ENCODE measurements around the gene NOTO.
"Not testable (repeated sequence)": the region's sequence is repeated elsewhere in the genome, so short reads cannot be mapped to it uniquely, and the experiment has no call there.

Gene NOTO

GRCh38 chr2:73200281-73200680, 2.1 kb upstream of the NOTO start:
- not testable (repeated sequence) for DNase-seq

DNA sequence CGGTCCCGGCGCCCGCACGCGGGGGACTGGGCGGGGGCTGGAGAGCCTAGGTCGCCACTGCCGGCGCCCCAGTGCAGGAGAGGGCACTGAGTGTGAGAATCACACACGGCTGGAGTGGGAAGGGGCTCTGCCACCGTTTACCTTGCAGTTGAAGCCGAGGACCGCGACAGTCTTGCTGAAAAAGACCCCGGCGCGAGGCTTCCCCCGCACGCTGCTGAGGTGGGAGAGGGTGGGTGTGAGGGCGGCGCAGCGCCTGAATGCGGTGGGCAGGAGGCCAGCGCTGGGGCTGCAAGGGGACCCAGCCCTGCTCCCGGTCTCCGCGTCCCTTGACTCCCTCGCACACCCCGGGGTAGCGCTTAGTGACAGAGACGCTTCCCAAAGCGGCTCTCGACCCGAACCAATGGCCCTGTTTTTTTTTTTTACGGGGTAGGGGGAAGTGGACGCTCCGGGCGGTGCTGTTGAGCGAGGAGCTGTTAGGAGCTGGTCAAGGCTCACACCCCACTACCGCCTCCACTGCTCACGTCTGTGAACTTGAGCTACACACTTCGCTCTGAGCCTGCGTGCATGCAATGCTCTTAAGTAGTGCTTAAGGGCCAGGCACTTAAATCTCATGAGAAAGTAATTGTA, 794 bp downstream of the NOTO start:
- peak in 2 of 4 experiments; percentile 23 to 24 for DNase-seq

- no peak for DNase-seq
Measured at GRCh38 chr2:73205611-73206010, 3.2 kb downstream of the NOTO start.

GRCh38 chr2:73208258-73208657, 5.9 kb downstream of the NOTO start:
- no peak for DNase-seq

GRCh38 chr2:73210019-73210418, 7.6 kb downstream of the NOTO start:
- no peak for DNase-seq

- no peak for DNase-seq
Measured at GRCh38 chr2:73210696-73211095, 8.3 kb downstream of the NOTO start.

DNA sequence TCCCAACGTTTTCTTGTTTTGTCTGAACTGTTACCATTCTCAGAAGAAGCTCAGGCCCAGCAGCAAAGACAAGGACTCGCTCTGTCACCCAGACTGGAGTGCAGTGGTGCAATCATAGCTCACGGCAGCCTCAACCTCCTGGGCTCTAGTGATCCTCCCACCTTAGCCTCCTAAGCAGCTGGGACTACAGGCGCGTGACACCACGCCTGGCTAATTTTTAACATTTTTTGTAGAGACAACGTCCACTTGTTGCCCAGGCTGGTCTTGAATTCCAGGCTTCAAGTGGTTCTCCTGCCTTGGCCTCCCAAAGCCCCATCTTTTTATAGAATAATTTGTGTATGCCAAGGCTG, 9.7 kb downstream of the NOTO start:
- DNase-seq, result no peak

DNA sequence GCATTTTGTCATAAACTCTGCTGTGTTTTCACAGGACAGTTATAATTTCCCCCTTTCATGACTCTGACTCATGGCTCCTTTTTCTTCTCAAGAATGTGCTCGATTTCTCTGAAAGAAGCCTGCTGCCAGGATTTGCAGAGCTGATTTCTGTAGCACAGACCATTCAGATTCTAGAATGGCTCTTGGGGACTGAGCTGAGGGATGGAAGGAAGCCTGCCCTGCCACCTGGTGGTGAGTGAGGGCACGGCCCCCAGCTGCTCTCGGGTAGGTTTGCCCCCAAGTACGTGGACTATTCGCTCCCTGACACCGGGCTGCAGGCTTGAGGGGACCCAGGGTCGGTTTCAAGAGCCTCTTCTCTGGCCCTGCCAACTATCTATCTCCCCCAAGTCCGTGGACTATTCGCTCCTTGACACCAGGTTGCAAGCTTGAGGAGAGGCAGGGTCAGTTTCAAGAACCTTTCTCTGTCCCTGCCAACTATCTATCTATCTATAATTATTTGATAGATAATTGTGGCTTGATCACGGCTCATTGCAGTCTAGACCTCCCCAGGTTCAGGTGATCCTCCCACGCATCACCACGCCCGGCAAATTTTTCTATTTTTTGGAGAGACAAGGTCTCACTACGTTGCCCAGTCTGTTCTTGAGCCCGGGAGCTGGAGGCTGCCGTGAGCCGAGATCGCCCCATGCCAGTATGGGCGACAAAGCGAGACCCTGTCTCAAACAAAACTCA, 10.2 kb downstream of the NOTO start:
- DNase-seq, result peak; percentile 67 to 83 (median 73)

DNA sequence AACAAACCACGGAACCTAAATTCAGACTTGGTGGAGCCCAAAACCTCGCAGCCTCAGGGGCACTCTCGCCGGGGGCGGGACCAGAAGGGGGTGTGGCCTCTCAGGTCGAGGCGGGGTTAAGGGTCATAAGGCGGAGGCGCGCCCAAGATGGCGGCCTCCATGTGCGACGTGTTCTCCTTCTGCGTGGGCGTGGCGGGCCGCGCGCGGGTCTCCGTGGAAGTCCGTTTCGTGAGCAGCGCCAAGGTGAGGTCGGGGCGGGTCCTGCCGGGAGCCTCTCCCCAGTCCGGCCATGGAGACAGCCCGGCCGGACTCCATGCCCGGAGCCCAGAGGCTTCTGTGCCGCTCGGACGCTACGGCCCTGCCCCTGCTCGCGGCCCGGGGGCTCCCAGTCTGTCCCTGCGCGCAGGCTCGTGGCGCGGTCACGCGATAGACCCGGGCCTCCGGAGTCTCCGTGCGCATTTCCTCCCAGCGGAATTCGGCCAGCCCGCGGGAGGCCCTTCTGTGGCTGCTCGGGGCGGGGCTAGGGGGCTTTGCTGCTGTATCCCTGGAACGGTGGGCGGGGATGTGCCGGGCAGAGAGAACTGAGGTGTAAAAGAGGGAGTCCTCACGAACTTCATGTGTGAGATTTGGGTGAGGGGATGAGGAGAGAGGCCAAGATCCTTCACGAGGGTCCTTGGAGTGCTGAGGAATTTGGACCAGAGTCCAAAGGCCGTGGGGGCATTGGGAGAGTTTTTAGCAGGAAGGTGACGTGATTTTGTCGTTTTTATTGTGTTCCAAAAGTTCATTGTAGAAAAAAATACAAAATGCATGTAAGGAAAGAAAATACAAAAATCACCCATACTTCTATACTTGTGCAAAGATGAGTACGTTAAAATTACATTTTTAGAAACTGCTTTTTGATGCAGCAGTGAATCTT, 12.0 kb downstream of the NOTO start, which contains the start of gene SMYD5:
Gene SMYD5 (plus strand): TSS at position 126 of the 916 bp plus-strand sequence. CDS start 22 bp downstream, at position 148.
- DNase-seq, result peak; percentile 93 to 96 (median 94)

DNA sequence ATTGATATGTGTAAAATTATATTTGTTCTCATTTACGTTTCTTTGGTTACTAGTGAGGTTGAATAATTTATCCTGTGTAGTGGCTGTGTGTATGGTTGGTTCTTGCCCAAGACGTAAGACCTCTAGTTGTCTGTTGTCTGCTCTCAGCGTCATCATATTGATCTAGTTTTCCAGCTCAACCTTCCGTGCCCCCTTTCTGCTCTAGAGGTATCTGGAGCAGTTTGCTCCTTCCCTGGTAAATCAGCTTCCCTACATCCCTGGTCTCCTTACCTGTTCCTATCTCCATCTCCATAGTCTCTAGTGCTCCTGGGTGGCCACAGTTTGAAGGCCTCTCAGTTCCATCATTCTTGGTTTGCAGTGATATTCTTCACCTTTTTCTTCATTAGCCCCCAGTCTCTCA, 12.9 kb downstream of the NOTO start:
- DNase-seq, result no peak

DNA sequence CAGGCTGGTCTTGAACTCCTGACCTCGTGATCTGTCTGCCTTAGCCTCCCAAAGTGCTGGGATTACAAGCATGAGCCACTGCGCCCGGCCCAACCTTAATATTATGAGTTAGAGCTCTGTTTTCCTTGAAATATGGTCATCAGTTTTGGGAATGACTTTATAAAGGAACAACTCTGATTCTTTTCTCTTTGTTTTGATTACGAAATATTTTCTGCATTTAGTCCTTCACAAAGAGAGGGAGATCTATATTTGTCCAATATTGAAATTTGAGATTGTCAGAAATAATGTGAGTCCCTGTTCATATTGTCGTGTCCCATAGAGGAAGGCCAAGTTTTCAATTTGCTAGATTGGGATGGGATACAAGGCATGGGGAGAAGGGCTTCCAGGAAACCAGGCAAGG, 14.8 kb downstream of the NOTO start:
- DNase-seq, result no peak

GRCh38 chr2:73217826-73218225, 15.5 kb downstream of the NOTO start:
- DNase-seq, result no peak

DNA sequence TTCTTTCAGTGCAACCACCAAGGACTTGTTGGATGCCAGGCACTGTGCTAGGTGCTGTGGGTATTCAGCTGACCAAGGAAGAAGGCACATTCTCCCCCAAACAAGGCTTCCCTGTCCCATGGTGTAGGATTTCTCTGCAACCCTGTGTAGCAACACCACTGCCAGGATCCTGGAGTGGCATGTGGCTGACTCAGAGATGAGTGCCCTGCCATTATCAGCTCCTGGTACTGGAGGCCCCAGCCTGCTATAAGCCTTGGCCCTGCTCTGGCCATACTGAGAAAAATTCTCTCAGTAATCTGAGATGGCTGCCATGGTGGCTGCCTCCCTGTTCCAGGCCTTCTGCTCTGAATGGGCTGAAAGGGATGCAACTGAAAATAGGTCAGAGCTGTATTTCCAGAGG, 15.9 kb downstream of the NOTO start:
- DNase-seq, result no peak

- no peak for DNase-seq
Measured at GRCh38 chr2:73223821-73224220, 21.4 kb downstream of the NOTO start.

- DNase-seq, result peak; percentile 6 to 45 (median 42)
Measured at GRCh38 chr2:73225513-73226360, 23.4 kb downstream of the NOTO start.

- DNase-seq, result no peak
Measured at GRCh38 chr2:73227086-73227485, 24.7 kb downstream of the NOTO start.

DNA sequence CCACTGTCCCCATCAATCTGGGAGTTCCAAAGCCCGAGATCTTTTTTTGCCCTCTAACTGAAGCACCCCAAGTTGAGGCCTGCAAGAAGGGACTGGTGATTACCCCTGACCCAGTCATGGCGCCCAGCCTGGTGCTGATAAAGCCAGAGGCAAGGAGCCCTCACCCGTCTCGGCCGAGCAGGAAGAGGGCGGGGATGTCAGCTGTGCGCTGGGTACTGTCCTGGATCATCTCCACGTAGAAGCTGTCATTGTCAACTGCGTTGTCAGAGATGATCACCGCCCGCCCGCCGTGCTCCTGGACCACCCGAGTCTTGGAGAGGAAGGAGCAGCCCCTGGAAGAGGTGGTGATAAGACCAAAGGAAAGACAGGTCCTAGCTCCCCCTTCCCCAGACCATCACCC, 26.3 kb downstream of the NOTO start:
- DNase-seq, result no peak

DNA sequence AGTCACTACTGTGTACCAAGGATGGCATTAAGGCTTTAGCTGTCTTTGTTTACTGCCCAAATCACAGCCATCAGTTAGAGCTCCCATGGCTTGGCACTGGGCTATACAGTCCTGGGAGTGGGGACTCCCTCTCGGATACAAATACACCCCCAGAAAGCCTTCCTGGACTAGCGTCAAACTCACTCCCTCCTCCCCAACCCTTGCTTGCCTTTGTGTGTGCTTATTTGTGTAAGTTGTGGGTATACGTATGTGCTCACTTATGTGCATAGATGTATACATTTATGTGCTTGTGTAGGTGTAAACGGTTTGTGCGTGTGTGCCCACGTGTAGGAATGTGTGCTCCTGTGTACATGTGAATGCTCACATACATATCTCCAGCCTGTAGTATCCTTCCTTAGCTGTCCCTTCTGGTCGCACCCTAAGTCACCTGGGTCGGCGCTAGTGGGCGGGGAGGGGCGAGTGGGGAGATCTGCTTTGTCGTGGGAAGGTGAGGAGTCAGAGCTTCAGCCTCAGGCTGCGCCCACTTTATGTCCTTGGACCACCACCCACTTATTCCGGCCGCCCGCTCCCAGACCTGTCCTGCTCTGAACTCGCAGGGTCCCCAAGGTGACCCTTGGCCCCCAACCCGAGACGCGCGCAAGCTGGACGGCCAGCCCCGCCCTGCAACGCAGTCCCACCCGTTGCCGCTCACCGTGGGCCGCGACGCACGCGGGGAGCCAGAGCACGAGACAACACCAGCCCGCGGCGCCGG, 30.2 kb downstream of the NOTO start:
- peak; percentile 32 to 59 (median 41) for DNase-seq

GRCh38 chr2:73233154-73233931, 31.0 kb downstream of the NOTO start, which contains the start of gene PRADC1:
Gene PRADC1 (minus strand): TSS chr2:73233239. CDS start chr2:73233160, 79 bp downstream.
- DNase-seq, result peak; percentile 99 to 100 (median 99)
